H9 (cell line): ENCODE results near the gene SRBD1. TPM values are rescaled to one million over a fixed set of nuclear protein-coding genes. Genes with fewer than 3 reads are reported as not detected.

ENCODE experiments used
- DNase-seq: peaks from one replicate; pipeline ENCODE4 v3.0.0-alpha.2; 2017
- H2AFZ ChIP-seq: one replicate; pipeline ENCODE4 v1.6.1; 2013; ENCODE audit warnings: mild to moderate bottlenecking, low read length, control low read depth, moderate library complexity
- H2AK5ac ChIP-seq: 2 replicates; pipeline ENCODE4 v1.6.1; 2013; ENCODE audit warnings: low read length, control low read depth, mixed read lengths; ENCODE audit not compliant: insufficient read length
- H2BK120ac ChIP-seq: one replicate; pipeline ENCODE4 v1.6.1; 2013; ENCODE audit warnings: low read depth, mild to moderate bottlenecking, low read length, control low read depth, inconsistent platforms; ENCODE audit not compliant: poor library complexity, severe bottlenecking
- H2BK12ac ChIP-seq: 2 replicates; pipeline ENCODE4 v1.6.1; 2013; ENCODE audit warnings: low read length, control low read depth, mixed read lengths, low read depth; ENCODE audit not compliant: insufficient read length
- H2BK15ac ChIP-seq: 2 replicates; pipeline ENCODE4 v1.6.1; 2013; ENCODE audit warnings: low read depth, low read length, control low read depth
- H2BK20ac ChIP-seq: one replicate; pipeline ENCODE4 v1.6.1; 2013; ENCODE audit warnings: low read depth, mild to moderate bottlenecking, low read length, control low read depth, inconsistent platforms; ENCODE audit not compliant: poor library complexity, severe bottlenecking
- H2BK5ac ChIP-seq: 2 replicates; pipeline ENCODE4 v1.6.1; 2013; ENCODE audit warnings: low read length, control low read depth, mixed read lengths; ENCODE audit not compliant: insufficient read length
- H3K14ac ChIP-seq: 2 replicates; pipeline ENCODE4 v1.6.1; 2013; ENCODE audit warnings: low read length, control low read depth; ENCODE audit not compliant: insufficient read depth
- H3K18ac ChIP-seq: 2 replicates; pipeline ENCODE4 v1.6.1; 2013; ENCODE audit warnings: low read depth, mild to moderate bottlenecking, mixed read lengths, low read length, control low read depth; ENCODE audit not compliant: insufficient read length
- H3K23ac ChIP-seq: 2 replicates; pipeline ENCODE4 v1.6.1; 2013; ENCODE audit warnings: low read length, control low read depth, mixed read lengths, low read depth; ENCODE audit not compliant: insufficient read length
- H3K23me2 ChIP-seq: 2 replicates; pipeline ENCODE4 v1.6.1; 2013; ENCODE audit warnings: low read depth, mild to moderate bottlenecking, mixed read lengths, low read length, control low read depth; ENCODE audit not compliant: insufficient read length, poor library complexity, severe bottlenecking
- H3K27ac ChIP-seq: 2 replicates; pipeline ENCODE4 v1.5.1; 2013; ENCODE audit warnings: low read length, control low read depth, mixed read lengths, low read depth; ENCODE audit not compliant: insufficient read length
- H3K27me3 ChIP-seq: 2 replicates; pipeline ENCODE4 v1.6.1; 2013; ENCODE audit warnings: low read length, control low read depth, inconsistent platforms; ENCODE audit not compliant: insufficient read depth
- H3K4ac ChIP-seq: 2 replicates; pipeline ENCODE4 v1.6.1; 2013; ENCODE audit warnings: low read depth, mild to moderate bottlenecking, control low read depth, inconsistent platforms, low read length, moderate library complexity
- H3K4me1 ChIP-seq: 2 replicates; pipeline ENCODE4 v1.6.1; 2013; ENCODE audit warnings: low read length, control low read depth, inconsistent platforms; ENCODE audit not compliant: insufficient read depth
- H3K4me2 ChIP-seq: 2 replicates; pipeline ENCODE4 v1.6.1; 2013; ENCODE audit warnings: low read length, control low read depth, mixed read lengths; ENCODE audit not compliant: insufficient read length, insufficient read depth
- H3K56ac ChIP-seq: 2 replicates; pipeline ENCODE4 v1.6.1; 2013; ENCODE audit warnings: low read depth, mild to moderate bottlenecking, mixed read lengths, low read length, control low read depth; ENCODE audit not compliant: insufficient read length
- H3K79me1 ChIP-seq: 2 replicates; pipeline ENCODE4 v1.6.1; 2013; ENCODE audit warnings: low read depth, mild to moderate bottlenecking, moderate library complexity, low read length, control low read depth, inconsistent platforms; ENCODE audit not compliant: insufficient read depth, poor library complexity, severe bottlenecking
- H3K79me2 ChIP-seq: 2 replicates; pipeline ENCODE4 v1.6.1; 2013; ENCODE audit warnings: low read length, control low read depth, inconsistent platforms; ENCODE audit not compliant: insufficient read depth
- H3K9ac ChIP-seq: 2 replicates; pipeline ENCODE4 v1.6.1; 2013; ENCODE audit warnings: low read length, control low read depth, mixed read lengths; ENCODE audit not compliant: insufficient read length; ENCODE audit errors: extremely low read depth
- H3K9me3 ChIP-seq: one replicate; pipeline ENCODE4 v1.6.1; 2013; ENCODE audit warnings: low read depth, low read length, inconsistent platforms; ENCODE audit not compliant: control insufficient read depth
- H3T11ph ChIP-seq: one replicate; pipeline ENCODE4 v1.6.1; 2013; ENCODE audit warnings: mild to moderate bottlenecking, low read length, control low read depth, inconsistent platforms
- H4K20me1 ChIP-seq: one replicate; pipeline ENCODE4 v1.6.1; 2013; ENCODE audit not compliant: control insufficient read depth, insufficient read length, insufficient read depth
- H4K5ac ChIP-seq: 2 replicates; pipeline ENCODE4 v1.6.1; 2013; ENCODE audit warnings: low read depth, mild to moderate bottlenecking, mixed read lengths, low read length, control low read depth; ENCODE audit not compliant: insufficient read length
- H4K8ac ChIP-seq: replicated peaks from 2 replicates; pipeline ENCODE4 v1.6.1; 2013; ENCODE audit warnings: low read length, control low read depth, mixed read lengths, low read depth; ENCODE audit not compliant: insufficient read length
- H4K91ac ChIP-seq: 2 replicates; pipeline ENCODE4 v1.6.1; 2013; ENCODE audit warnings: low read depth, mild to moderate bottlenecking, moderate library complexity, mixed read lengths, low read length, control low read depth; ENCODE audit not compliant: insufficient read length
- H3K27ac Mint-ChIP-seq, 3 experiments: 2 replicates in 2 of 3; 3 replicates in 1 of 3; pipeline ENCODE4 v1.8.0; 2020 to 2021; ENCODE audit warnings: mixed read lengths in 3 of 3, mild to moderate bottlenecking in 1 of 3, moderate library complexity in 1 of 3
- H3K27me3 Mint-ChIP-seq: 2 replicates; pipeline ENCODE4 v1.8.0; 2021; ENCODE audit warnings: low read depth, mild to moderate bottlenecking, moderate library complexity, mixed read lengths
- H3K36me3 Mint-ChIP-seq, 3 experiments: 2 replicates in 2 of 3; 3 replicates in 1 of 3; pipeline ENCODE4 v1.8.0; 2020 to 2021; ENCODE audit warnings: low read depth in 3 of 3, mixed read lengths in 3 of 3; ENCODE audit not compliant: insufficient read depth in 1 of 3
- H3K4me1 Mint-ChIP-seq, 2 experiments: 2 replicates each; pipeline ENCODE4 v1.8.0; 2020; ENCODE audit warnings: mixed read lengths in 2 of 2
- H3K4me3 Mint-ChIP-seq, 2 experiments: 2 replicates in 1 of 2; 3 replicates in 1 of 2; pipeline ENCODE4 v1.8.0; 2020 to 2021; ENCODE audit warnings: mild to moderate bottlenecking in 2 of 2, mixed read lengths in 2 of 2, moderate library complexity in 1 of 2
- H3K9me3 Mint-ChIP-seq, 2 experiments: 2 replicates in 1 of 2; 3 replicates in 1 of 2; pipeline ENCODE4 v1.8.0; 2020; ENCODE audit warnings: mild to moderate bottlenecking in 2 of 2, mixed read lengths in 2 of 2, moderate library complexity in 1 of 2
- CTCF ChIP-seq: fragments of 200-600 bp; sonication (generic); conservative IDR thresholded peaks from 3 replicates; pipeline ENCODE4 v1.8.0; 2021; ENCODE audit warnings: antibody characterized with exemption, mild to moderate bottlenecking
- WGBS: extraction: QIAGEN DNeasy Blood & Tissue Kit; methylation state at CpG from one replicate; pipeline ENCODE4 v1.1.7; 2013; ENCODE audit warnings: missing lambda C conversion rate, low lambda C conversion rate, mixed read lengths; ENCODE audit not compliant: insufficient read length; ENCODE audit errors: extremely low coverage; 5-methylcytosine and 5-hydroxymethylcytosine counted together
- total RNA-seq: library from RNA; stranded (reverse); gene quantifications from 2 replicates; pipeline ENCODE4 v1.2.1, GENCODE V29; 2021

Gene SRBD1
- total RNA-seq, 1 experiment from 2014 or later: 18.3 TPM

GRCh38 chr2:45634223-45634622, 23.2 kb upstream of the SRBD1 start:
- WGBS: no CpG with 5 or more reads among the region's 5 CpGs
- no peaks in the 10 kb centered on the region for H3K79me2 ChIP-seq
- H3K9me3 ChIP-seq: no peaks in the 10 kb centered on the region
- H3K9ac ChIP-seq: no peak overlapping the region
- H3K4me1 ChIP-seq: peaks cover 5% of the 10 kb centered on the region
- H3K27ac Mint-ChIP-seq: no peak overlapping the region
- no peak overlapping the region for H4K91ac ChIP-seq
- no peak for DNase-seq
- no peak overlapping the region for H3T11ph ChIP-seq
- H3K56ac ChIP-seq: no peak overlapping the region
- H3K14ac ChIP-seq: no peak overlapping the region
- H3K79me1 ChIP-seq: no peaks in the 10 kb centered on the region
- no peak overlapping the region for H3K18ac ChIP-seq
- H3K27me3 Mint-ChIP-seq: peaks cover 10% of the 10 kb centered on the region; the same call in 1 of the 2 replicates
- H3K4ac ChIP-seq: no peak overlapping the region
- H3K9me3 Mint-ChIP-seq: no peaks in the 10 kb centered on the region
- H2AK5ac ChIP-seq: no peak overlapping the region
- H3K27ac ChIP-seq: no peak overlapping the region
- no peaks in the 10 kb centered on the region for H3K36me3 Mint-ChIP-seq
- H2BK12ac ChIP-seq: no peak overlapping the region
- no peak overlapping the region for H2BK15ac ChIP-seq
- H3K4me1 Mint-ChIP-seq: peaks cover 23 to 26% of the 10 kb centered on the region in 2 experiments
- no peak overlapping the region for H4K8ac ChIP-seq
- no peaks in the 10 kb centered on the region for H3K23me2 ChIP-seq
- H2BK5ac ChIP-seq: no peak overlapping the region
- H2BK20ac ChIP-seq: no peak overlapping the region
- H4K20me1 ChIP-seq: no peaks in the 10 kb centered on the region
- no peaks in the 10 kb centered on the region for H3K27me3 ChIP-seq
- H3K4me3 Mint-ChIP-seq: no peak overlapping the region
- no peak overlapping the region for H3K4me2 ChIP-seq
- no peak overlapping the region for H3K23ac ChIP-seq
- no peak overlapping the region for H2BK120ac ChIP-seq
- H4K5ac ChIP-seq: no peak overlapping the region
- TF ChIP-seq CTCF: no peak
- no peak overlapping the region for H2AFZ ChIP-seq
